ENCODE data around the gene RPIA. TPM values are rescaled to one million over a fixed set of nuclear protein-coding genes. Genes with fewer than 3 reads are reported as not detected.

RPIA gene
- total and polyA plus RNA-seq, 4 donors: 16.8 to 25.3 (median 18.4) TPM

GRCh38 chr2:88660622-88661021 is 30.9 kb upstream of the RPIA start:
- Histone ChIP-seq H3K36me3 (ENCODE audit: control insufficient read depth in 4 of 4, insufficient read depth in 4 of 4, low read length in 4 of 4) (no peaks in the 10 kb centered on the region), H3K9ac (ENCODE audit: insufficient read depth in 1 of 2, low read length in 2 of 2) (no peak overlapping the region), H3K4me1 (ENCODE audit: control insufficient read depth in 5 of 5, insufficient read depth in 5 of 5, low read length in 5 of 5) (peaks cover 0 to 2% (median 0%) of the 10 kb centered on the region in 5 donors), H3K27ac (ENCODE audit: low read depth in 1 of 2, low read length in 1 of 2) (no peak overlapping the region), H3K9me3 (ENCODE audit: control insufficient read depth in 4 of 4, insufficient read depth in 3 of 4, low read length in 3 of 4) (peaks cover 0 to 3% (median 0%) of the 10 kb centered on the region in 4 donors), H3K27me3 (ENCODE audit: control insufficient read depth in 3 of 3, insufficient read depth in 3 of 3, low read length in 2 of 3) (no peaks in the 10 kb centered on the region), H3K4me3 (no peak overlapping the region)
- ATAC-seq (ENCODE audit: insufficient read depth, low FRiP score) (no peak), DNase-seq (no peak)
- 95 to 98% methylated on average over 1 of the region's 1 CpG for WGBS, 2 donors
- no peak for TF ChIP-seq CTCF (IDR thresholded peaks at IDR 0.05; ENCODE audit: control extremely low read depth, extremely low read depth)

GRCh38 chr2:88666576-88666975 is 24.9 kb upstream of the RPIA start:
- Histone ChIP-seq H3K27ac (ENCODE audit: low read depth in 1 of 2, low read length in 1 of 2) (no peak overlapping the region), H3K9ac (ENCODE audit: insufficient read depth in 1 of 2, low read length in 2 of 2) (no peak overlapping the region), H3K36me3 (ENCODE audit: control insufficient read depth in 4 of 4, insufficient read depth in 4 of 4, low read length in 4 of 4) (no peaks in the 10 kb centered on the region), H3K9me3 (ENCODE audit: control insufficient read depth in 4 of 4, insufficient read depth in 3 of 4, low read length in 3 of 4) (peaks cover 0 to 3% (median 0%) of the 10 kb centered on the region in 4 donors), H3K4me3 (no peak overlapping the region), H3K4me1 (ENCODE audit: control insufficient read depth in 5 of 5, insufficient read depth in 5 of 5, low read length in 5 of 5) (no peaks in the 10 kb centered on the region), H3K27me3 (ENCODE audit: control insufficient read depth in 3 of 3, insufficient read depth in 3 of 3, low read length in 2 of 3) (no peaks in the 10 kb centered on the region)
- no peak for ATAC-seq (ENCODE audit: insufficient read depth, low FRiP score)
- DNase-seq: no peak
- WGBS, 2 donors: 84 to 93% methylated on average over 4 of the region's 4 CpGs
- no peak for TF ChIP-seq CTCF (IDR thresholded peaks at IDR 0.05; ENCODE audit: control extremely low read depth, extremely low read depth)

- H3K9me3 ChIP-seq (ENCODE audit: control insufficient read depth in 4 of 4, insufficient read depth in 3 of 4, low read length in 3 of 4): peaks cover 0 to 3% (median 0%) of the 10 kb centered on the region in 4 donors
- H3K4me3 ChIP-seq: no peak overlapping the region
- WGBS, 2 donors: 86 to 92% methylated on average over 2 of the region's 2 CpGs
- ATAC-seq (ENCODE audit: insufficient read depth, low FRiP score) (no peak), DNase-seq (no peak)
- no peaks in the 10 kb centered on the region for H3K36me3 ChIP-seq (ENCODE audit: control insufficient read depth in 4 of 4, insufficient read depth in 4 of 4, low read length in 4 of 4)
- no peak overlapping the region for H3K9ac ChIP-seq (ENCODE audit: insufficient read depth in 1 of 2, low read length in 2 of 2)
- H3K27me3 ChIP-seq (ENCODE audit: control insufficient read depth in 3 of 3, insufficient read depth in 3 of 3, low read length in 2 of 3): no peaks in the 10 kb centered on the region
- no peaks in the 10 kb centered on the region for H3K4me1 ChIP-seq (ENCODE audit: control insufficient read depth in 5 of 5, insufficient read depth in 5 of 5, low read length in 5 of 5)
- no peak for TF ChIP-seq CTCF (IDR thresholded peaks at IDR 0.05; ENCODE audit: control extremely low read depth, extremely low read depth)
- no peak overlapping the region for H3K27ac ChIP-seq (ENCODE audit: low read depth in 1 of 2, low read length in 1 of 2)
Observed at GRCh38 chr2:88667219-88667618, 24.3 kb upstream of the RPIA start.

- no peak for ATAC-seq (ENCODE audit: insufficient read depth, low FRiP score)
Observed at GRCh38 chr2:88668862-88669261, 22.6 kb upstream of the RPIA start.

More at GRCh38 chr2:88668862-88669261, 22.6 kb upstream of the RPIA start:
- Histone ChIP-seq H3K4me3 (no peak overlapping the region), H3K4me1 (ENCODE audit: control insufficient read depth in 5 of 5, insufficient read depth in 5 of 5, low read length in 5 of 5) (no peaks in the 10 kb centered on the region), H3K27me3 (ENCODE audit: control insufficient read depth in 3 of 3, insufficient read depth in 3 of 3, low read length in 2 of 3) (no peaks in the 10 kb centered on the region), H3K9me3 (ENCODE audit: control insufficient read depth in 4 of 4, insufficient read depth in 3 of 4, low read length in 3 of 4) (peaks cover 0 to under 1% (median 0%) of the 10 kb centered on the region in 4 donors), H3K9ac (ENCODE audit: insufficient read depth in 1 of 2, low read length in 2 of 2) (no peak overlapping the region), H3K36me3 (ENCODE audit: control insufficient read depth in 4 of 4, insufficient read depth in 4 of 4, low read length in 4 of 4) (no peaks in the 10 kb centered on the region), H3K27ac (ENCODE audit: low read depth in 1 of 2, low read length in 1 of 2) (no peak overlapping the region)
- TF ChIP-seq CTCF (IDR thresholded peaks at IDR 0.05; ENCODE audit: control extremely low read depth, extremely low read depth): no peak
- DNase-seq: no peak
- 92 to 98% methylated on average over 2 of the region's 2 CpGs for WGBS, 2 donors
